Effector memory CD4-positive, alpha-beta T cell (primary cell): Measurements from ENCODE around the gene TRIM25.

Experiments used
- DNase-seq, 3 donors: peaks; one replicate each; pipeline ENCODE4 v3.0.0-alpha.2; 2020
- H3K27ac ChIP-seq: 2 replicates; pipeline ENCODE4 v1.7.0; 2013; ENCODE audit warnings: mild to moderate bottlenecking, low read length, moderate library complexity; ENCODE audit not compliant: insufficient read depth, poor library complexity, severe bottlenecking
- H3K27me3 ChIP-seq: replicated peaks from 2 replicates; pipeline ENCODE4 v1.7.0; 2013; ENCODE audit warnings: mild to moderate bottlenecking, low read length; ENCODE audit not compliant: insufficient read depth, control insufficient read depth, poor library complexity, severe bottlenecking
- H3K36me3 ChIP-seq: 2 replicates; pipeline ENCODE4 v1.7.0; 2013; ENCODE audit warnings: mild to moderate bottlenecking, low read length, moderate library complexity; ENCODE audit not compliant: control insufficient read depth, insufficient read depth
- H3K4me1 ChIP-seq: 2 replicates; pipeline ENCODE4 v1.7.0; 2013; ENCODE audit warnings: low read length, mild to moderate bottlenecking; ENCODE audit not compliant: control insufficient read depth, insufficient read depth, poor library complexity, severe bottlenecking
- H3K4me3 ChIP-seq: 2 replicates; pipeline ENCODE4 v1.7.0; 2013; ENCODE audit warnings: low read length, low read depth, mild to moderate bottlenecking; ENCODE audit not compliant: insufficient read depth, poor library complexity, severe bottlenecking
- H3K9me3 ChIP-seq: 2 replicates; pipeline ENCODE4 v1.7.0; 2013; ENCODE audit warnings: mild to moderate bottlenecking, low read length, moderate library complexity; ENCODE audit not compliant: control insufficient read depth

Gene TRIM25

GRCh38 chr17:56847106-56847505, 66.7 kb downstream of the TRIM25 start:
- H3K27ac ChIP-seq: no peak overlapping the region
- peaks cover 45% of the 10 kb centered on the region for H3K36me3 ChIP-seq
- no peak overlapping the region for H3K4me3 ChIP-seq
- no peaks in the 10 kb centered on the region for H3K4me1 ChIP-seq
- H3K9me3 ChIP-seq: no peaks in the 10 kb centered on the region
- no peak for DNase-seq
- no peaks in the 10 kb centered on the region for H3K27me3 ChIP-seq

DNA sequence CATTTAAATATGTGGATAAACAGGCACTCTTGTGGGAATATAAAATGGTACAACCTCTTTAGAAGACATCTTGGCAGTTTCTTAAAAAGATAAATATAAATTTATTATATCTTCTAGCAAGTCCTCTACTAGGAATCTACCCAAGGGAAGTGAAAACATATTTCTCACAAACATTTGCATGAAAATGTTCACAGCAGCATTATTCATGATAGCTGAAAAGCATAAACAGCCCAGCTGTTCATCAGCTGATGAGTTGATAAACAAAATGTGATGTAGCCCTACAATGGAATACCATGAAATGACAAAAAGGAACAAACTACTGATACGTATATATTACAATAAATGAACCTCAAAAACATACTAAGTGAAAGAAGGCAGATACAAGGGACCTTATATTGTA, 67.9 kb downstream of the TRIM25 start:
- Histone ChIP-seq H3K36me3 (peaks cover 38% of the 10 kb centered on the region), H3K4me1 (no peaks in the 10 kb centered on the region), H3K9me3 (no peaks in the 10 kb centered on the region), H3K27ac (no peak overlapping the region), H3K4me3 (no peak overlapping the region), H3K27me3 (no peaks in the 10 kb centered on the region)
- DNase-seq: no peak

DNA sequence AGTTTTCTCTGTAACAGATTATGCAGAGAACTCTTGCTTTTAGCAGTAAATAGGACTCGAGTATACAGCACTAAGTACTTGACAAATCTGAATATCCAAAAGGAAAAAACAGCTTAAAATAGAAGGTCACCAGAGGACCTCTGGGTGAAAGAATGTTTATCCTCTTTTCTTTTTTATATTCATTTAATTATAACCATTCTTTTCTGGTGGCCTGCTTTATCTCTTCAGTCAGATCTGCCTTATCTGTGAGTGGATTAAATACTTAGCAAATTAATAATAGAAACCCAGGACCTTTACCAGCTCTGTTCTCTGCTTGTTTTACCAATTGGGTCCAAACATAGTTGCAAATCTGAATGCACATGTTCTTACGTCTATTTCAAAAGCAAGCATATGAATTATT, 71.3 kb downstream of the TRIM25 start:
- DNase-seq: no peak
- H3K27me3 ChIP-seq: no peaks in the 10 kb centered on the region

GRCh38 chr17:56838687-56839086, 75.2 kb downstream of the TRIM25 start:
- Histone ChIP-seq H3K36me3 (peaks cover 7% of the 10 kb centered on the region), H3K4me3 (no peak overlapping the region), H3K27me3 (no peaks in the 10 kb centered on the region), H3K9me3 (no peaks in the 10 kb centered on the region), H3K4me1 (peaks cover 10% of the 10 kb centered on the region), H3K27ac (no peak overlapping the region)
- DNase-seq: no peak

More for the DNA sequence above, 71.3 kb downstream of the TRIM25 start:
- Histone ChIP-seq H3K36me3 (peaks cover 15% of the 10 kb centered on the region), H3K9me3 (no peaks in the 10 kb centered on the region), H3K4me3 (no peak overlapping the region), H3K27ac (no peak overlapping the region), H3K4me1 (no peaks in the 10 kb centered on the region)
